GM12892 (cell line): ENCODE measurements around the gene PPP2CA.

Experiments
- POLR2A ChIP-seq: IDR thresholded peaks from 2 replicates; pipeline ENCODE4 v1.6.1; 2011; ENCODE audit warnings: low read depth, low read length, control low read depth
- POLR2AphosphoS5 ChIP-seq: IDR thresholded peaks from 2 replicates; pipeline ENCODE4 v1.6.1; 2011; ENCODE audit warnings: low read depth, low read length, control low read depth
- TAF1 ChIP-seq: IDR thresholded peaks from 2 replicates; pipeline ENCODE4 v1.6.1; 2011; ENCODE audit warnings: low read depth, mild to moderate bottlenecking, control low read depth, low read length, borderline replicate concordance

DNA sequence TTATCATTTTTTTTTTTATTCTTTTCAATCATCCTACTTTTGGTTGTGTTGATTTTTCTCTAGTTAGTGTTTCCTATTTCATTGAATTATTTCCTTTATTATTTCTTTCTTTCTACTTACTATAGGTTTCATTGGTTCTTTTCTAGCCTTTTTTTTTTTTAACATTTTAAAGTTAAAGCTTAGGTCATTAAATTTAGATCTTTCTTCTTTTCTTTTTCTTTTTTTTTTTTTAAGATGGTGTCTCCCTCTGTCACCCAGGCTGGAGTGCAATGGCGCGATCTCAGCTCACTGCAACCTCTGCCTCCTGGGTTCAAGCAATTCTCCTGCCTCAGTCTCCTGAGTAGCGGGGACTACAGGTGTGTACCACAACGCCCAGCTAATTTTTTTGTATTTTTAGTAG is 43.0 kb upstream of the PPP2CA start:
- no peak for TF ChIP-seq POLR2AphosphoS5
- no peak for TF ChIP-seq POLR2A
- no peak for TF ChIP-seq TAF1
